GM13977 (cell line): ENCODE measurements around the gene TUBB3.

Experiments used
- DNase-seq: peaks from one replicate; pipeline ENCODE4 v3.0.0; 2012; ENCODE audit warnings: low spot score
- in situ Hi-C: fragments of 300-500 bp; cut with MboI; formaldehyde crosslinking; loops from one replicate; pipeline ENCODE4 v1.12.0; 2022; ENCODE audit warnings: low sequenced_read_pairs, low pct_unique_long_range_greater_than_20kb, mixed read lengths, inconsistent platforms; ENCODE audit not compliant: unreplicated experiment
- TF ChIP-seq, protein P1 (sequence below): IDR thresholded peaks from 2 replicates; pipeline ENCODE4 v1.5.1; 2012; ENCODE audit warnings: mild to moderate bottlenecking, control low read depth; ENCODE audit not compliant: insufficient read depth; ENCODE audit errors: extremely low read depth, missing control alignments

The TUBB3 gene

DNA sequence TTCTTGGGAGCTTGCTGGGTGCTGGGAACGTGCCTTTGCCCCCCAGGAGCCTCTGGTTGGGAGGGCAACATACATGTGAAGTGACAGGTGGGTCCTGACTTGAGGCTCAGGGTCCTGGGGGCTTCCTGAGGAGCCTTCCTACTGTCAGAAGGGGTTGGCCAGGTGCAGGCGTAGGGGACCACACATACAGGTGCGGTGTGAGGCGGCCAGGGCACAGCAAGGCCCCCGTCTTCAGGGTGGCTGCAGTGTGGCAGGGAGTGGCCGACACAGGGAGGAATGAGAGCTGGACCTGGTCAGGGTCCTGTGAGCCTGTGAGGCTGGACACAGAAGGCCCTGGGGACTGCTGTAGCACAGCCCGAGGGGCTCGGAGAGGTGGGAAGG lies 39.1 kb upstream of the TUBB3 start:
- no peak for DNase-seq
- in situ Hi-C loops = no loop called here
- TF ChIP-seq, protein P1, sequence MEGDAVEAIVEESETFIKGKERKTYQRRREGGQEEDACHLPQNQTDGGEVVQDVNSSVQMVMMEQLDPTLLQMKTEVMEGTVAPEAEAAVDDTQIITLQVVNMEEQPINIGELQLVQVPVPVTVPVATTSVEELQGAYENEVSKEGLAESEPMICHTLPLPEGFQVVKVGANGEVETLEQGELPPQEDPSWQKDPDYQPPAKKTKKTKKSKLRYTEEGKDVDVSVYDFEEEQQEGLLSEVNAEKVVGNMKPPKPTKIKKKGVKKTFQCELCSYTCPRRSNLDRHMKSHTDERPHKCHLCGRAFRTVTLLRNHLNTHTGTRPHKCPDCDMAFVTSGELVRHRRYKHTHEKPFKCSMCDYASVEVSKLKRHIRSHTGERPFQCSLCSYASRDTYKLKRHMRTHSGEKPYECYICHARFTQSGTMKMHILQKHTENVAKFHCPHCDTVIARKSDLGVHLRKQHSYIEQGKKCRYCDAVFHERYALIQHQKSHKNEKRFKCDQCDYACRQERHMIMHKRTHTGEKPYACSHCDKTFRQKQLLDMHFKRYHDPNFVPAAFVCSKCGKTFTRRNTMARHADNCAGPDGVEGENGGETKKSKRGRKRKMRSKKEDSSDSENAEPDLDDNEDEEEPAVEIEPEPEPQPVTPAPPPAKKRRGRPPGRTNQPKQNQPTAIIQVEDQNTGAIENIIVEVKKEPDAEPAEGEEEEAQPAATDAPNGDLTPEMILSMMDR = no peak

DNA sequence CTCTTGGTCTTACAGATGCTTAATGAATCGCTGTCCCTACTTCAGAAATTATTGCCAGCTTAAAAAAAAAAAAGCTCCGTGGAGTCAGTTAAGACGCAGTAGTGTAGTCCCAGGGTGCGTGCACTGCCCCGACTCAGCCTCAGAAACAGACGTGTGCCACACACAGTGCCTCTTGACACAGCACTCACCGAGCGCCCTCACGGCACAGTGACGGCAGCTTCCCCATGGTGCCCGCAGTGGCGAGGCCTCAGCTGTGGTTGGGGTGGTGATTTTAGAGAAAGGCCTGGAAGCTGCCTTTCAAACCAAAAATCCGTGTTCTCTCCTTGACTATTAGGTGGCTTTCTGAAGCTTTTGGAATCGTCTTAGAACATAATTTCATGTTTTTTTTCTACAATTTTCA lies 35.9 kb upstream of the TUBB3 start:
- no peak for DNase-seq
- in situ Hi-C loops = no loop called here
- TF ChIP-seq, protein P1 = no peak

DNA sequence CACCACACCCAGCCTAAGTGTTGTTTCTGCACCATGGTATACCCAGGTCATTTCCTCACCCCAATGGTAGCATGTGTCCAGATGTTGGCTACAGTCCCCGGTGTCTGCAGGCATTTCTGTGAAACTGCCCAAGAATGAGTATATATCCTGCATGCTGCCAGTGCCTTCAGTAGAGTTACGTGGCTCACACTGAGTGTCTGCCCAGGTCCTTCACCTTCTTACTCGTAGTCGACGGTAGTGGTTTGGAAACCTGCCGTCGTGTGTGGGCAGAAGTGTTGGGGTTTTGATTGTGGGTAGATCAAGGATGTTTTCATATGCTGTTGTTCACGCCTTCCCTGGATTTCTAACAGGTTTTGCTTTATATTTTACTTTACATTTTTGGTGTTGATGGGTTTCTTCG lies 32.9 kb upstream of the TUBB3 start:
- in situ Hi-C loops = no loop called here
- TF ChIP-seq, protein P1 = no peak

DNA sequence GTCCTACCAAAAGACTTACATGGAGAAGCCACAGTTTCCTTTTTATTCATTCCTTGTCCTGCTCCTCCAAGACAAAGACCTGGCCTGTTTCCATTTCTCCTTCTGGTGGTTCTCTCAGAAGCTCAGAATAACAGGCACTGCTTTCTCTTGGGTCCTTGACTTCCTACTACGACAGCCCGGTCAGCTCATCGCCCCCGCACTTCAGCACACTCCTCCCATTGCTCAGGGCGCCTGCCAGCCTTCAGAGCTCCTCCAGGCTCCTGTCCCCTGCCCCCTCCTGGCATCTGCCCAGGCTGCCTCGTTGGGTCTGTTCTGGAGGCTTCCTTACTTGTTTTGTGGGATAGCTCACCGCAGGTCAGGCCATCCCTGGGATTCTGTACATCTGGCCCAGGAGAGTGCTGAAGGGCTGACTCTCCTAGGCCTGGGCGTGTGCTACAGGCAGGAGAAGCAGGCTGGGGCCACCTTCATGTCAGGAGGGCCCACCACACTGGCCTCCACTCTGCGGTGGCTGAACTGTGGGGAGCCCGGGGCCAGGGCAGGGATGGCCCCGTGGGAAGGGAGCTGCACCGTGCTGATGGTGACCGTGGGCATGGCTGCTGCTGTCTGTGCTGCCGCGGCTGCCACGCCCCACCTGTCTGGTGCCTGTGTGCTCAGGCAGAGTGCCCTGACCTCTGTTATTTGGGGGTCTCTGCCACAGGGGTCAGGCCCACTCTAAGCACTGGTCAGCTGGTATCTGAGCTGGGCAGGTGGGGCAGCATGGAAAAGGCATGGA lies 32.1 kb upstream of the TUBB3 start:
- TF ChIP-seq, protein P1 = no peak
- in situ Hi-C loops = no loop called here
- DNase-seq = no peak

More for the DNA sequence above, 32.9 kb upstream of the TUBB3 start:
- no peak for DNase-seq

DNA sequence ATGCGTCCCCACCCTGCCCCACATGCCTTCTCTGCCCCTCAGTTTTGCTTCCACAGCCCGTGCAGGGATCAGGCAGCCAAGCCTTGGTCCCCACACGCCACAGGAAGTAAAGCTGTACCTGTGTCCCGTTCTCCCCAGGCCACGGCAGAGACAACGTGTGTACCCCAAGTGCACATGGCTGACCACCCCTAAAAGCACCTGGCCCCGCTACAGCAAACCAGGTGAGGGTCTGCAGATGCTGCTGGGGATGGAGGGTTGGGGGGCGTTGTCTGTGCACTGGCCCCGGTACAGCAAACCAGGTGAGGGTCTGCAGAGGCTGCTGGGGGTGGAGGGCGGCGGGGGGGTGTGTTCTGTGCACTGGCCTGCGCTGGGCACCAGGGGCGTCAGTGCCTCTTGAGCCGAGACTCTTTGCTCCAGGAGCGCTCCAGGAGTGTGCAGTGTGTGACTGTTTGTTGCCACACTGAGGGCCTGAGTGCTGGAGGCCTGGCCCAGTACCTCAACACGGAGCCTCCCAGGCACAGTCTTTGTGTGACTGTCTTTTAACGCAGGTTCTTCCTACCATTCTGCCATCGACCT lies 31.0 kb upstream of the TUBB3 start:
- in situ Hi-C loops = no loop called here
- TF ChIP-seq, protein P1 = no peak
- DNase-seq = no peak

DNA sequence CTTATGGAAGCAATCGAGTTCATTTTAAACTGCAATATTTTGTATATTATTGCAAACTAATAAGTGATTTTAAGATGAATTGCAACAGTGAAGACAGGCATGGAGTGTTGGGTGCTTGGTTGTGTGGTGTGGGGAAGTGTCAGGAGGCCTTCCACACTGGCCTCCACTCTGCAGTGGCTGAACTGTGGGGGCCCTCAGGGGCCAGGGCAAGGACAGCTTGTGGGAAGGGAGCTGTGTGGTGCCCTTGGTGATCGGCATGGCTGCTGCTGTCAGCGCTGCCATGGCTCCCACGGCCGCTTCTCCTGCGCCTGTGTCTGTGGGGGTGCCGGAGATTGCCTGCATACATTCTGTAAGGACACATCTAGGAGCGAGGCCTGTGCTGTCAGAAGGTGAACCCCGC lies 30.5 kb upstream of the TUBB3 start:
- in situ Hi-C loops = no loop called here
- TF ChIP-seq, protein P1 = no peak
- no peak for DNase-seq
